ENCODE data around the gene DISP3.
A peak's percentile ranks its signal among the peaks of the same experiment; 100 is the strongest.

The DISP3 gene

DNA sequence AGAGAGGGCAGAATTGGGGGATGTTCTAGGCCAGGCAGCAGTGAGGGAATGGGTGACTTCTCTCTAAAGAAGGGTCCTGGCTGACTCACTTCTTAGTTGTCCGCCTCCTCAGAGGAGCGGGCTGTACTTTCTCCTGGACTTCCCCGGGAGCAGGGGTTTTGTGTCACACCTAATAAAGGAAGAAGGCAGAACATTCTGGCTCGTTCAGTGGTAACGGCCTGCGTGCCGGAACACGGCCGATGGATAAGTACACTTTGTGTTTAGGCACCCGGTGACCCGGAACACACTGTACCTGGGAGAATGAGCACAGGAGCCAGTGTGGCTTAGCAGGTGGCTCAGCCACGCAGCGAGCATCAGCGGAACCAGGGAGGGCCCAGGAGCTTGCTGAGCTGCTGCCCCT, 90.6 kb downstream of the DISP3 start:
- no peak overlapping the region for H3K4me3 ChIP-seq (ENCODE audit: low read depth, low read length)
- TF ChIP-seq, protein P1, sequence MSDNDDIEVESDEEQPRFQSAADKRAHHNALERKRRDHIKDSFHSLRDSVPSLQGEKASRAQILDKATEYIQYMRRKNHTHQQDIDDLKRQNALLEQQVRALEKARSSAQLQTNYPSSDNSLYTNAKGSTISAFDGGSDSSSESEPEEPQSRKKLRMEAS (IDR thresholded peaks at IDR 0.05; ENCODE audit: low read depth, low read length), result no peak
- TF ChIP-seq CTCF (IDR thresholded peaks at IDR 0.05; ENCODE audit: low read depth, low read length) (no peak), POLR2A (IDR thresholded peaks at IDR 0.05; ENCODE audit: extremely low read depth, insufficient read length) (no peak)
- no peak for DNase-seq (ENCODE audit: low read depth)

DNA sequence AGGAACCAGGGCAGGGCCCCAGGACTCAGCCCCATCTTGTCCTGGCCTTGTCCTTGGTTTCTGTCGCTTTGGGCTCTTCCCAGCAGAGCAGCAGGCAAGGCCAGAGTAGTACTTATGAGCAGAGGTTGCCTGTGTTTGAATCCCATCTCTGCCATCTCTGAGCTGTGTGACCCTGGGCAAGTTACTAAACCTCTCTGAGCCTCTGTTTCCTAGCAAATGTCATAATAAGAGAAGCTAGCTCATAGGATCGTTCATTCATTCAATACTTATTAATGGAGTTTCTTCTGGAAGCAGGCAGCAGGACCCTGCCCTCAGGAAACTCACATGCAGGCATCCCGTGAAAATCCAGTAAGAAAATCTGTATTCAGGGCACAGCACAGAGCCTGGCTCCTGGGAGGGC, 91.0 kb downstream of the DISP3 start:
- TF ChIP-seq MYC (IDR thresholded peaks at IDR 0.05; ENCODE audit: low read depth, low read length), result no peak
- TF ChIP-seq, protein P1 (IDR thresholded peaks at IDR 0.05; ENCODE audit: low read depth, low read length), result no peak
- TF ChIP-seq CTCF (IDR thresholded peaks at IDR 0.05; ENCODE audit: low read depth, low read length), result no peak
- no peak for TF ChIP-seq POLR2A (IDR thresholded peaks at IDR 0.05; ENCODE audit: extremely low read depth, insufficient read length)
- DNase-seq (ENCODE audit: low read depth), result no peak
- no peak overlapping the region for H3K4me3 ChIP-seq (ENCODE audit: low read depth, low read length)

GRCh38 chr1:11570821-11571380, 91.9 kb downstream of the DISP3 start:
- H3K4me3 ChIP-seq (ENCODE audit: low read depth, low read length), result no peak overlapping the region
- no peak for TF ChIP-seq POLR2A (IDR thresholded peaks at IDR 0.05; ENCODE audit: extremely low read depth, insufficient read length)
- TF ChIP-seq, protein P1 (IDR thresholded peaks at IDR 0.05; ENCODE audit: low read depth, low read length), result no peak
- no peak for TF ChIP-seq MYC (IDR thresholded peaks at IDR 0.05; ENCODE audit: low read depth, low read length)
- no peak for TF ChIP-seq CTCF (IDR thresholded peaks at IDR 0.05; ENCODE audit: low read depth, low read length)
- DNase-seq (ENCODE audit: low read depth), result no peak

DNA sequence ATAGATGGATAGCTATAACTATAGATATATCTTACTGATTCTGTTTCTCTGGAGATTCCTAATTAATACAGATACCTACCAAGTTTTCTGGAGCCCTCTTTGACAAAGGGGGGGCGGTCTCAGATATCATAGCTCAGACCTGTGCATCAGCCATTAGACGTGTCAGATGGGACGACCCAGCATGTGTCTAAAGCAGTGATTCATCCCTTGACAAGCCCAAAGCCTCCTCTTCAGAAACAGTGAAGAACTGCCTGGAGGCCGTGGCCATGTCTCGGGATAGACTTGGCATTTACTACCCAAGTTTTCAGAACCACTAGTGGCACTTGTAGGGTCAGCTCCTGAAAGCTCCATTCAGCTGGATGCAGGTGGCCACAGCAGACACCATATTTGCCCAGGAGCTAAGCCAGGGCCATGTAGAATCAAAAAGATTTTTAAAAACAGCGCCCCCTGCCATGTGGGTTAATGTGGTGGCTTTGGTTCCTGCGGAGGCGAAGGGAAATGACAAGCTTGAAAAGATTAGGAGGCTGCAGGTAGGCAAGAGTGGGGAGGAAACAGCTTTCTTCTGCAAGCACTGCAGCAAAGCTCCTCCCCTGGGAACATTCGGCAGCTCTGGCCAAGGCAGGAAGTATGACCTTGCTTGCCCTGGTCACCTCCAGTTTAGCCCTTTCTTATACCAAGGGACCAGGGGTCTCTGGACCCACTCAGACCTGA, 93.1 kb downstream of the DISP3 start:
- peak; percentile 25 for DNase-seq (ENCODE audit: low read depth)
- no peak overlapping the region for H3K4me3 ChIP-seq (ENCODE audit: low read depth, low read length)
- TF ChIP-seq, protein P1 (IDR thresholded peaks at IDR 0.05; ENCODE audit: low read depth, low read length), result no peak
- TF ChIP-seq MYC (IDR thresholded peaks at IDR 0.05; ENCODE audit: low read depth, low read length) (no peak), CTCF (IDR thresholded peaks at IDR 0.05; ENCODE audit: low read depth, low read length) (peak; percentile 22), POLR2A (IDR thresholded peaks at IDR 0.05; ENCODE audit: extremely low read depth, insufficient read length) (no peak)

DNA sequence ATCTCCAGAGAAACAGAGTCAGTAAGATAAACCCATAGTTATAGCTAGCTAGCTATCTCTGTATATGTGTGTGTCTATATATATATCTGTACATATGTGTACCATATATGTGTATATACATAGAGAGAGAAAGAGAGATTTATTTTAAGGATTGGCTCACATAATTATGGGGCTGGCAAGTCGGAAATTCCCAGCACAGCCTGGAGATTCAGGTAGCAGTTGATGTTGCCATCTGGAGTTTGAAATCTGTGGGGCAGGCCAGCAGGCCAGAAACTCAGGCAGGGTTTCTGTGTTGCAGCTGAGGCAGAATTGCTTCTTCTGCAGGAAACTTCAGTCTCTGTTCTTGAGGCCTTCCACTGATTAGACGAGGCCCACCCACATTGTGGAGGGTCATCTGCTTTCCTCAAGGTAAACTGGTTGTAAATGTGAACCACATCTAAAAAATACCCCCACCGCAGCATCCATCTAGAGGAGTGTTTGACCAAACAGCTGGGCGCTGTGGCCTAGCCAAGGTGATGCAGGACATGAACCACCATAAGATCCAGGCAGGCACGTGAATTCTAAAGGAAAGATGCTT, 94.2 kb downstream of the DISP3 start:
- DNase-seq (ENCODE audit: low read depth), result no peak
- no peak overlapping the region for H3K4me3 ChIP-seq (ENCODE audit: low read depth, low read length)
- TF ChIP-seq, protein P1 (IDR thresholded peaks at IDR 0.05; ENCODE audit: low read depth, low read length), result no peak
- TF ChIP-seq MYC (IDR thresholded peaks at IDR 0.05; ENCODE audit: low read depth, low read length), result no peak
- no peak for TF ChIP-seq POLR2A (IDR thresholded peaks at IDR 0.05; ENCODE audit: extremely low read depth, insufficient read length)
- TF ChIP-seq CTCF (IDR thresholded peaks at IDR 0.05; ENCODE audit: low read depth, low read length), result no peak

Measured in NB4 (cell line).